Islet precursor cell (in vitro differentiated cells): Measurements from ENCODE around the gene OR6M1.

ENCODE experiments used
- DNase-seq: peaks from one replicate; pipeline ENCODE4 v3.0.0-alpha.2; 2018

Gene OR6M1

GRCh38 chr11:123775289-123775688 lies 30.9 kb downstream of the OR6M1 start:
- DNase-seq: no peak

- DNase-seq: no peak
Observed at GRCh38 chr11:123773959-123774358, 32.2 kb downstream of the OR6M1 start.

- no peak for DNase-seq
Observed at GRCh38 chr11:123773026-123773425, 33.1 kb downstream of the OR6M1 start.

- no peak for DNase-seq
Observed at GRCh38 chr11:123771664-123772063, 34.5 kb downstream of the OR6M1 start.

GRCh38 chr11:123770712-123771111 lies 35.4 kb downstream of the OR6M1 start:
- no peak for DNase-seq

GRCh38 chr11:123765601-123766000 lies 40.5 kb downstream of the OR6M1 start:
- no peak for DNase-seq

GRCh38 chr11:123762422-123762821 lies 43.7 kb downstream of the OR6M1 start:
- no peak for DNase-seq

GRCh38 chr11:123760894-123761293 lies 45.3 kb downstream of the OR6M1 start:
- DNase-seq: no peak

GRCh38 chr11:123757976-123758375 lies 48.2 kb downstream of the OR6M1 start:
- DNase-seq: no peak

- no peak for DNase-seq
Observed at GRCh38 chr11:123755813-123756212, 50.3 kb downstream of the OR6M1 start.
